NCI-H2029 treated with DMSO at 0.1 percent for 48 hours (cell line): ENCODE results near the gene PIP5K1B.
A peak's percentile ranks its signal among the peaks of the same experiment; 100 is the strongest.

Experiments used
- DNase-seq: peaks from one replicate; lab custom pipeline; 2025; lab: John Stamatoyannopoulos, UW

The PIP5K1B gene

GRCh38 chr9:68707801-68708488 lies 2.9 kb downstream of the PIP5K1B start:
- DNase-seq, result no peak

- DNase-seq, result no peak
Measured at GRCh38 chr9:68708513-68708912, 3.5 kb downstream of the PIP5K1B start.

- no peak for DNase-seq
Measured at GRCh38 chr9:68709291-68710110, 4.5 kb downstream of the PIP5K1B start.

GRCh38 chr9:68710111-68710471 lies 5.1 kb downstream of the PIP5K1B start:
- no peak for DNase-seq

GRCh38 chr9:68711281-68711680 lies 6.2 kb downstream of the PIP5K1B start:
- peak; percentile 93 for DNase-seq

- DNase-seq, result no peak
Measured at GRCh38 chr9:68711932-68712331, 6.9 kb downstream of the PIP5K1B start.

- DNase-seq, result no peak
Measured at GRCh38 chr9:68714416-68715180, 9.6 kb downstream of the PIP5K1B start.

- DNase-seq, result no peak
Measured at GRCh38 chr9:68715181-68715456, 10.1 kb downstream of the PIP5K1B start.

GRCh38 chr9:68717552-68718443 lies 12.8 kb downstream of the PIP5K1B start:
- no peak for DNase-seq

- DNase-seq, result no peak
Measured at GRCh38 chr9:68719847-68720246, 14.8 kb downstream of the PIP5K1B start.

- DNase-seq, result no peak
Measured at GRCh38 chr9:68720656-68721313, 15.7 kb downstream of the PIP5K1B start.

- no peak for DNase-seq
Measured at GRCh38 chr9:68721666-68722330, 16.8 kb downstream of the PIP5K1B start.

GRCh38 chr9:68725070-68725469 lies 20.0 kb downstream of the PIP5K1B start:
- DNase-seq, result no peak

- DNase-seq, result no peak
Measured at GRCh38 chr9:68726489-68726888, 21.4 kb downstream of the PIP5K1B start.

GRCh38 chr9:68727636-68728035 lies 22.6 kb downstream of the PIP5K1B start:
- no peak for DNase-seq

- DNase-seq, result no peak
Measured at GRCh38 chr9:68728731-68729130, 23.7 kb downstream of the PIP5K1B start.

- DNase-seq, result no peak
Measured at GRCh38 chr9:68730570-68731235, 25.7 kb downstream of the PIP5K1B start.

- DNase-seq, result no peak
Measured at GRCh38 chr9:68731857-68732256, 26.8 kb downstream of the PIP5K1B start.

- DNase-seq, result no peak
Measured at GRCh38 chr9:68732405-68733020, 27.5 kb downstream of the PIP5K1B start.

GRCh38 chr9:68733021-68733405 lies 28.0 kb downstream of the PIP5K1B start:
- DNase-seq, result no peak
